ENCODE measurements around the gene PXDN.

Gene PXDN

DNA sequence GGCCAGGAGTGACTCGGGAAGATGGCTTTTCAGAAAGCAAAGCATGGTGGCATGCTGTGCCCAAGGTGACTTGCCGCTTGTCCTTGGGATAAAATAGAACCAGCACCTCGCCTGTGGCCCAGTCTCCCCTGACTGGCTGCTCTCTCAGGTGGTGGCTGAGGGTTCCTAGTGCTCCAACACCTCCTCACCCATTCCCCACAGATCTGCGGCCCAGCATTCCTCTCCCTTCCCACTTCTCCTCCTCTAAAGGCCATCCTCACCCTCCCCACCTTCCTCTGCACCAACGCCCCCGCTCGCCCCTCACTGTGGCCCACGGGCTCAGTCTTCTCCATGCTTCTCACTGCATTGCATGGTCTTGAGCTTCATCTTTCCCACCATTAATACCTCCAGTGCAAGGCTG lies 132.4 kb downstream of the PXDN start:
- TF ChIP-seq, protein P1, sequence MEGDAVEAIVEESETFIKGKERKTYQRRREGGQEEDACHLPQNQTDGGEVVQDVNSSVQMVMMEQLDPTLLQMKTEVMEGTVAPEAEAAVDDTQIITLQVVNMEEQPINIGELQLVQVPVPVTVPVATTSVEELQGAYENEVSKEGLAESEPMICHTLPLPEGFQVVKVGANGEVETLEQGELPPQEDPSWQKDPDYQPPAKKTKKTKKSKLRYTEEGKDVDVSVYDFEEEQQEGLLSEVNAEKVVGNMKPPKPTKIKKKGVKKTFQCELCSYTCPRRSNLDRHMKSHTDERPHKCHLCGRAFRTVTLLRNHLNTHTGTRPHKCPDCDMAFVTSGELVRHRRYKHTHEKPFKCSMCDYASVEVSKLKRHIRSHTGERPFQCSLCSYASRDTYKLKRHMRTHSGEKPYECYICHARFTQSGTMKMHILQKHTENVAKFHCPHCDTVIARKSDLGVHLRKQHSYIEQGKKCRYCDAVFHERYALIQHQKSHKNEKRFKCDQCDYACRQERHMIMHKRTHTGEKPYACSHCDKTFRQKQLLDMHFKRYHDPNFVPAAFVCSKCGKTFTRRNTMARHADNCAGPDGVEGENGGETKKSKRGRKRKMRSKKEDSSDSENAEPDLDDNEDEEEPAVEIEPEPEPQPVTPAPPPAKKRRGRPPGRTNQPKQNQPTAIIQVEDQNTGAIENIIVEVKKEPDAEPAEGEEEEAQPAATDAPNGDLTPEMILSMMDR (IDR thresholded peaks at IDR 0.05; ENCODE audit: low read depth, low read length): no peak
- Histone ChIP-seq H3K27me3 (ENCODE audit: insufficient read depth, low read depth, severe bottlenecking) (no peaks in the 10 kb centered on the region), H3K9me3 (ENCODE audit: severe bottlenecking) (no peaks in the 10 kb centered on the region), H3K36me3 (no peaks in the 10 kb centered on the region), H3K27ac (no peak overlapping the region), H3K4me3 (ENCODE audit: low read depth, low read length) (no peak overlapping the region)
- no peak for DNase-seq

DNA sequence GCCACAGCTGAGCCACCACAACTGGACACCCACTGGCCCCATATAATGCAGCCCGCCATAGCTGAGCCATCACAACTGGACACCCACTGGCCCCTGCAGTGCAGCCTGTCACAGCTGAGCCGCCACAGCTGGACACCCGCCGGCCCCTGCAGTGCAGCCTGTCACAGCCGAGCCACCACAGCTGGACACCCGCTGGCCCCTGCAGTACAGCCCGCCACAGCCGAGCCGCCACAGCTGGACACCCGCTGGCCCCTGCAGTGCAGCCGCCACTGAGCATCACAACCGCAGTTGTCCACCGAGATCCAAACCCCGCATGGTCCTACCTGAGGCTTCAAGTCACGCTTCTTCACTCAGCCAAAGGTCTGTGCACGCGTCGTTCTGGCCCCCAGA lies 134.2 kb downstream of the PXDN start:
- TF ChIP-seq, protein P1 (IDR thresholded peaks at IDR 0.05; ENCODE audit: low read depth, low read length): no peak
- Histone ChIP-seq H3K27ac (no peak overlapping the region), H3K36me3 (no peaks in the 10 kb centered on the region), H3K9me3 (ENCODE audit: severe bottlenecking) (no peaks in the 10 kb centered on the region), H3K4me3 (ENCODE audit: low read depth, low read length) (no peak overlapping the region), H3K27me3 (ENCODE audit: insufficient read depth, low read depth, severe bottlenecking) (no peaks in the 10 kb centered on the region)
- DNase-seq: no peak

DNA sequence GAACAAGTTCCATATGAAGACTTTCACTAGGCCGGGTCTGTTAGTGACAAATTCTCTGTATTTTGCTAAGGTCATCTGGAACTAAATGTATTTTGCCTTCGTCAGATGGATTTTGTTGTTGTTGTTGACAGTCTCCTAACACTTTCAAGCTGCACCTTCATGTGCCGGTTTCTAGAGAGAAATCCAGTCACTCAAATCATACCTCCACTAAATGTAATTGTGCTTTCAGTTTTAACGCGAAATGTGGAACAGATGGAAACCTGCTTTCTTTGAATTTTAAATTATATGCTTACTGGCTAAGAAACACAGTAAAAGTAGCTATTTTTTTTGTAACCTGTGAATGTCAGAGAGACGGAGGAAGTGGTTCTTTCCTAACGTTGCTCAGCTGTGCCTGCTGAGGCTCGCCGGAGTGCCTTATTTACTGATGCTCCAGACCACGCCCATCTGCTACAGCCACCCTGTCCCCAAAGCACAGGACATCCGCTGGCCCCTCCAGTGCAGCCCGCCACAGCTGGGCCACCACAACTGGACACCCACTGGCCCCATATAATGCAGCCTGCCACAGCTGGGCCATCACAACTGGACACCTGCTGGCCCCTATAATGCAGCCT lies 134.7 kb downstream of the PXDN start:
- Histone ChIP-seq H3K9me3 (ENCODE audit: severe bottlenecking) (no peaks in the 10 kb centered on the region), H3K4me3 (ENCODE audit: low read depth, low read length) (no peak overlapping the region)

DNA sequence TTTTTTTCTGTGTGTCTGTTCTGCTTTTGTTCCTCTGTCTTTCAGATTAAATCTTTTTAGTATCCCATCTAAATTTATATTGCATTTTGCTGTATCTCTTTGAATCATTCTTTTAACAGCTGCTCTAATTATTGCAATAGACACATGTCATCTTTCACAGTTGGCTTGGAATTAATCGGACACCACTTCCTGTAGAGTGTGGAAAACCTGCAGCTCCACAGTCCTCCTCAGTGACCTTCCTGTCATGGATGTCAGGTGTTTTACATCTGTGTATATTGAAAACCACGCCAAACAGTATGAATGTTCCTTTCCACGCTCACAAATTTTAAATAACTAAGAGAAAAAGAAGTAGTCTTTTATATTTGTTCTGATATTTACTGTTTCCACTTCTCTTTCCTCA lies 135.3 kb downstream of the PXDN start:
- Histone ChIP-seq H3K27me3 (ENCODE audit: insufficient read depth, low read depth, severe bottlenecking) (no peaks in the 10 kb centered on the region), H3K36me3 (no peaks in the 10 kb centered on the region), H3K9me3 (ENCODE audit: severe bottlenecking) (no peaks in the 10 kb centered on the region), H3K27ac (no peak overlapping the region), H3K4me3 (ENCODE audit: low read depth, low read length) (no peak overlapping the region)
- DNase-seq: no peak
- TF ChIP-seq, protein P1 (IDR thresholded peaks at IDR 0.05; ENCODE audit: low read depth, low read length): no peak

More for the DNA sequence above, 134.7 kb downstream of the PXDN start:
- no peaks in the 10 kb centered on the region for H3K36me3 ChIP-seq
- TF ChIP-seq, protein P1 (IDR thresholded peaks at IDR 0.05; ENCODE audit: low read depth, low read length): no peak
- no peak for DNase-seq
- no peak overlapping the region for H3K27ac ChIP-seq
- H3K27me3 ChIP-seq (ENCODE audit: insufficient read depth, low read depth, severe bottlenecking): no peaks in the 10 kb centered on the region

DNA sequence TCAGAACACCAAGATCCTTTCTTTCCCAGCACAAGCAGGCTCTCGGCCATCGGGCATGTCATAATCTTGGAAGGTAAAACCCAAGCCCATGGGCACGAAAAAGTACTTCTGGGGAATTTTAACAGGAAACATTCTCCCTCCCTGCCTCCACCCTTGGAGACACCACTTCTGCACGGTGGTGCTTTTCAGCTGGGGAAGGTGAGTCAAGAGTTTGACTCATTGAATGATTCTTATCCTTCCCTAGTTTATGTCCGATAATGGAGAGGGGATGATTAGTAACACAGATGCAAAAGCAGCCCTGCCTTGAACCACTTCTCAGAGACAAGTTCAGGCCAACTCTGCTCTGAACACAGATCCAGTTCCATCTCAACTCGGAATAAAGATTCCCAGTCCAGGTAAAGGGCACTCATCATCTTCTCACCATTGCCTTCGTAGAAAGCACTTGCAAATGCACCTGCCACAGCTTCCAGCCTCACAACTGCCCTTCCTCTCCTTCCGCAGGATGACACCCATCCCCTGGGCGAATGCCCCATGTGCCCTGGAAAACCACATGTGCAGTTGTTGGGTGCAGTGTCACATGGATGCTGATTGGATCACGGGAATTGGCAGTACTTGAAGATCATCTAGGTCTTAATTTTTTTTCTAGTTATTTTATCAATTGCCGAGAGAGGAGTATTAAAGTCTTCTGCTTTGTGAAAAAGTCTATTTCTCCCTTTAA lies 136.2 kb downstream of the PXDN start:
- TF ChIP-seq, protein P1 (IDR thresholded peaks at IDR 0.05; ENCODE audit: low read depth, low read length): no peak
- Histone ChIP-seq H3K4me3 (ENCODE audit: low read depth, low read length) (no peak overlapping the region), H3K36me3 (no peaks in the 10 kb centered on the region), H3K27me3 (ENCODE audit: insufficient read depth, low read depth, severe bottlenecking) (no peaks in the 10 kb centered on the region), H3K27ac (no peak overlapping the region), H3K9me3 (ENCODE audit: severe bottlenecking) (no peaks in the 10 kb centered on the region)
- no peak for DNase-seq

All from WERI-Rb-1 (cell line).